IMR-90 (cell line): Measurements from ENCODE around the gene GARNL3. TPM values are rescaled to one million over a fixed set of nuclear protein-coding genes. Genes with fewer than 3 reads are reported as not detected.

Source experiments
- ATAC-seq: fragments of 200-7000 bp; cut with Tn5 transposase; 2 replicates; pipeline ENCODE4 v1.9.1; 2020; ENCODE audit warnings: low read depth, mild to moderate bottlenecking, moderate library complexity
- BruUV-seq: library from RNA; stranded (reverse); fragments of 400-500 nt; replicated peaks from 2 replicates; lab custom pipeline; 2021; lab: Mats Ljungman, UMichigan
- CTCF ChIA-PET: fragments of 300-600 bp; formaldehyde crosslinking; extraction: SDS; loops from one replicate; lab custom pipeline; 2021; ENCODE audit warnings: antibody characterized with exemption; lab: Yijun Ruan, JAX
- POLR2A ChIA-PET: fragments of 300-600 bp; sonication (Branson Sonifier 250); formaldehyde crosslinking; loops from one replicate; lab custom pipeline; 2022; ENCODE audit warnings: antibody characterized with exemption; ENCODE audit not compliant: unreplicated experiment; lab: Charles Lee
- DNase-seq: peaks from one replicate; pipeline ENCODE4 v3.0.0; 2013
- H2AFZ ChIP-seq: replicated peaks from 2 replicates; pipeline ENCODE3; 2013; ENCODE audit warnings: low read length, mild to moderate bottlenecking; ENCODE audit not compliant: poor library complexity
- H2AK5ac ChIP-seq: 2 replicates; pipeline ENCODE4 v1.6.1; 2013; ENCODE audit warnings: low read depth, low read length, inconsistent platforms
- H2AK9ac ChIP-seq: replicated peaks from 2 replicates; pipeline ENCODE3; 2013; ENCODE audit warnings: mild to moderate bottlenecking, low read depth, low read length, moderate library complexity; ENCODE audit not compliant: poor library complexity
- H2BK120ac ChIP-seq: 2 replicates; pipeline ENCODE4 v1.6.1; 2013; ENCODE audit warnings: low read depth, low read length, inconsistent platforms
- H2BK15ac ChIP-seq: 3 replicates; pipeline ENCODE4 v1.6.1; 2013; ENCODE audit warnings: low read depth, low read length, inconsistent platforms
- H2BK20ac ChIP-seq: 2 replicates; pipeline ENCODE4 v1.6.1; 2013; ENCODE audit warnings: low read depth, mild to moderate bottlenecking, inconsistent platforms, low read length, moderate library complexity
- H2BK5ac ChIP-seq: 2 replicates; pipeline ENCODE4 v1.6.1; 2013; ENCODE audit warnings: mild to moderate bottlenecking, low read depth, low read length, inconsistent platforms; ENCODE audit not compliant: poor library complexity, severe bottlenecking
- H3K14ac ChIP-seq: replicated peaks from 2 replicates; pipeline ENCODE4 v1.6.1; 2013; ENCODE audit warnings: low read depth, low read length, inconsistent platforms
- H3K18ac ChIP-seq: 2 replicates; pipeline ENCODE4 v1.6.1; 2013; ENCODE audit warnings: low read depth, low read length, control low read depth
- H3K23ac ChIP-seq: 2 replicates; pipeline ENCODE4 v1.6.1; 2013; ENCODE audit warnings: low read depth, low read length, inconsistent platforms
- H3K27ac ChIP-seq: 2 replicates; pipeline ENCODE4 v1.5.1; 2013; ENCODE audit warnings: mild to moderate bottlenecking, control low read depth, low read length; ENCODE audit not compliant: insufficient read depth
- H3K27me3 ChIP-seq: 2 replicates; pipeline ENCODE4 v1.6.1; 2013; ENCODE audit warnings: low read length; ENCODE audit not compliant: control insufficient read depth, insufficient read depth
- H3K36me3 ChIP-seq: 2 replicates; pipeline ENCODE4 v1.6.1; 2013; ENCODE audit warnings: low read length, mixed read lengths; ENCODE audit not compliant: control insufficient read depth, insufficient read depth
- H3K4ac ChIP-seq: 2 replicates; pipeline ENCODE4 v1.6.1; 2013; ENCODE audit warnings: low read depth, low read length, inconsistent platforms
- H3K4me1 ChIP-seq: 2 replicates; pipeline ENCODE4 v1.6.1; 2013; ENCODE audit warnings: low read length, mixed read lengths; ENCODE audit not compliant: control insufficient read depth, insufficient read depth
- H3K4me2 ChIP-seq: 2 replicates; pipeline ENCODE4 v1.6.1; 2013; ENCODE audit warnings: low read depth, mild to moderate bottlenecking, control low read depth, low read length, moderate library complexity
- H3K4me3 ChIP-seq: 2 replicates; pipeline ENCODE4 v1.5.1; 2013; ENCODE audit warnings: low read depth, mild to moderate bottlenecking, control low read depth, low read length, moderate library complexity; ENCODE audit not compliant: insufficient read depth
- H3K56ac ChIP-seq: 2 replicates; pipeline ENCODE4 v1.6.1; 2013; ENCODE audit warnings: low read length, inconsistent platforms; ENCODE audit not compliant: insufficient read depth; ENCODE audit errors: extremely low read depth
- H3K79me1 ChIP-seq, 2 experiments: 2 replicates each; pipeline ENCODE4 v1.6.1; 2013; ENCODE audit warnings: low read length in 2 of 2, inconsistent platforms in 1 of 2, low read depth in 1 of 2
- H3K9ac ChIP-seq: 2 replicates; pipeline ENCODE4 v1.6.1; 2013; ENCODE audit warnings: low read depth, low read length, control low read depth
- H3K9me1 ChIP-seq: 2 replicates; pipeline ENCODE4 v1.6.1; 2013; ENCODE audit warnings: low read length, inconsistent platforms; ENCODE audit not compliant: insufficient read depth
- H3K9me3 ChIP-seq: 2 replicates; pipeline ENCODE4 v1.6.1; 2013; ENCODE audit warnings: low read length; ENCODE audit not compliant: control insufficient read depth, insufficient read depth
- H4K20me1 ChIP-seq: 2 replicates; pipeline ENCODE4 v1.6.1; 2013; ENCODE audit warnings: low read length, inconsistent platforms; ENCODE audit not compliant: insufficient read depth
- H4K5ac ChIP-seq: 2 replicates; pipeline ENCODE4 v1.6.1; 2013; ENCODE audit warnings: mild to moderate bottlenecking, low read depth, low read length, control low read depth
- H4K8ac ChIP-seq, 2 experiments: 2 replicates each; pipeline ENCODE4 v1.6.1; 2013; ENCODE audit warnings: low read depth in 2 of 2, low read length in 2 of 2, control low read depth in 1 of 2, inconsistent platforms in 1 of 2
- H4K91ac ChIP-seq: 2 replicates; pipeline ENCODE4 v1.6.1; 2013; ENCODE audit warnings: low read depth, low read length, inconsistent platforms; ENCODE audit not compliant: insufficient read depth
- BHLHE40 ChIP-seq: fragments of 150-350 bp; IDR thresholded peaks from 2 replicates; pipeline ENCODE4 v1.6.1; 2016; ENCODE audit warnings: mild to moderate bottlenecking, low read depth, low read length
- CEBPB ChIP-seq: IDR thresholded peaks from 2 replicates; pipeline ENCODE4 v1.6.1; 2012; ENCODE audit warnings: low read depth, low read length, improper control_type of control experiment
- CHD1 ChIP-seq: IDR thresholded peaks from 2 replicates; pipeline ENCODE4 v1.6.1; 2012; ENCODE audit warnings: low read depth, low read length, improper control_type of control experiment
- FOS ChIP-seq: fragments of 150-350 bp; IDR thresholded peaks from 2 replicates; pipeline ENCODE4 v1.6.1; 2016; ENCODE audit warnings: low read depth, low read length
- MAFK ChIP-seq: IDR thresholded peaks from 2 replicates; pipeline ENCODE4 v1.6.1; 2012; ENCODE audit warnings: low read depth, low read length, improper control_type of control experiment
- MAZ ChIP-seq: IDR thresholded peaks from 2 replicates; pipeline ENCODE4 v1.6.1; 2012; ENCODE audit warnings: low read depth, mild to moderate bottlenecking, low read length, improper control_type of control experiment, moderate library complexity, borderline replicate concordance
- MXI1 ChIP-seq: IDR thresholded peaks from 2 replicates; pipeline ENCODE4 v1.6.1; 2012; ENCODE audit warnings: low read depth, mild to moderate bottlenecking, low read length, moderate library complexity, borderline replicate concordance
- NFE2L2 ChIP-seq: fragments of 150-350 bp; IDR thresholded peaks from 2 replicates; pipeline ENCODE4 v1.6.1; 2016; ENCODE audit warnings: low read depth, mild to moderate bottlenecking, low read length
- POLR2A ChIP-seq: IDR thresholded peaks from 2 replicates; pipeline ENCODE4 v1.6.1; 2012; ENCODE audit warnings: mild to moderate bottlenecking, low read depth, low read length
- RAD21 ChIP-seq: IDR thresholded peaks from 2 replicates; pipeline ENCODE4 v1.6.1; 2012; ENCODE audit warnings: low read length, improper control_type of control experiment
- RCOR1 ChIP-seq: IDR thresholded peaks from 2 replicates; pipeline ENCODE4 v1.6.1; 2012; ENCODE audit warnings: mild to moderate bottlenecking, low read length, improper control_type of control experiment; ENCODE audit not compliant: insufficient replicate concordance
- RFX5 ChIP-seq: IDR thresholded peaks from 2 replicates; pipeline ENCODE4 v1.8.0; 2012; ENCODE audit warnings: low read depth, mild to moderate bottlenecking, low read length, moderate library complexity
- SMC3 ChIP-seq: fragments of 150-350 bp; IDR thresholded peaks from 2 replicates; pipeline ENCODE4 v1.6.1; 2016; ENCODE audit warnings: low read depth, mild to moderate bottlenecking, antibody characterized with exemption, low read length, moderate library complexity
- WGBS, 2 experiments: methylation state at CpG; one replicate each; pipeline versions ENCODE4 v1.1.5 to v1.1.7; 2013; ENCODE audit warnings: missing lambda C conversion rate in 2 of 2; ENCODE audit not compliant: insufficient read length in 1 of 2; ENCODE audit errors: extremely low coverage in 2 of 2; 5-methylcytosine and 5-hydroxymethylcytosine counted together
- dilution Hi-C: fragments of 300-500 bp; cut with HindIII; formaldehyde crosslinking; loops from one replicate; pipeline ENCODE4 v1.14.3; 2018; ENCODE audit warnings: low sequenced_read_pairs; ENCODE audit not compliant: unreplicated experiment
- in situ Hi-C: fragments of 300-500 bp; cut with MboI; formaldehyde crosslinking; loops from 3 replicates; pipeline ENCODE4 v1.14.3; 2019; ENCODE audit warnings: low sequenced_read_pairs, inconsistent platforms, mixed read lengths
- intact Hi-C: fragments of 100-400 bp; cut with micrococcal nuclease; formaldehyde crosslinking; loops from 2 replicates; pipeline ENCODE4 v1.10.0; 2022
- polyA plus RNA-seq, 3 experiments: library from polyadenylated mRNA; depleted of rRNA; stranded (reverse); fragments of >200 nt; gene quantifications; 2 replicates each; pipeline ENCODE4 v1.2.3, GENCODE V29; 2012; ENCODE audit warnings: low replicate concordance in 1 of 3
- total RNA-seq: library from RNA; depleted of rRNA; stranded (reverse); fragments of >200 nt; gene quantifications from 2 replicates; pipeline ENCODE4 v1.2.3, GENCODE V29; 2012
- TF ChIP-seq, protein P1 (sequence below): fragments of 150-350 bp; IDR thresholded peaks from 2 replicates; pipeline ENCODE4 v1.6.1; 2017; ENCODE audit warnings: mild to moderate bottlenecking, antibody characterized with exemption, low read length, low read depth
- TF ChIP-seq, protein P2 (sequence below): fragments of 150-350 bp; IDR thresholded peaks from 2 replicates; pipeline ENCODE4 v1.6.1; 2016; ENCODE audit warnings: low read depth, mild to moderate bottlenecking, low read length, moderate library complexity, borderline replicate concordance
- TF ChIP-seq, protein P3 (sequence below): conservative IDR thresholded peaks from 2 replicates; pipeline ENCODE4 v1.5.1; 2012; ENCODE audit warnings: mild to moderate bottlenecking, low read depth, low read length, improper control_type of control experiment

The GARNL3 gene
- total and polyA plus RNA-seq, 2 of the 4 experiments (the other 2 are of a cell fraction): 1.9 to 5.0 TPM

DNA sequence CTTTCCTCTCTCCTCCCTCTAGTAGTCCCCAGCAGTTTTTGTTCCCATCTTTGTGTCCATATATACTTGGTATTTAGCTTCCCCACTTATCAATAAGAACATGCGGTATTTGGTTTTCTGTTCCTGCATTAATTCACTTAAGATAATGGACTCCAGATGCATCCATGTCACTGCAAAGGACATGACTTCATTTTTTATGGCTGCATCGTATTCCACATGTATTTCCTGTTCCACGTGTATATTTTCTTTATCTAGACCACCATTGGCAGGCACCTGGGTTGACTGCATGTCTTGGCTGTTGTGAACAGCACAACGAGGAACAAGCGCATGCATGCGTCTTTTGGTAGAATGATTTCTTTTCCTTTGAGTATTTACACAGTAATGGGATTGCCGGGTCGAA lies 165.8 kb downstream of the GARNL3 start:
- in situ Hi-C loops: no loop called here

More for the DNA sequence above, 165.8 kb downstream of the GARNL3 start:
- CTCF ChIA-PET: no interaction called here
- no peak overlapping the region for H2AK5ac ChIP-seq
- no peak overlapping the region for H3K56ac ChIP-seq
- H2BK15ac ChIP-seq: no peak overlapping the region
- peaks cover 27% of the 10 kb centered on the region for H3K36me3 ChIP-seq
- intact Hi-C loops: no loop called here
- no peak overlapping the region for H3K9ac ChIP-seq
- peaks cover 13% of the 10 kb centered on the region for H4K20me1 ChIP-seq
- dilution Hi-C loops: no loop called here
- no peak overlapping the region for H4K91ac ChIP-seq
- H4K5ac ChIP-seq: no peak overlapping the region
- H3K27me3 ChIP-seq: no peaks in the 10 kb centered on the region
- H3K23ac ChIP-seq: no peak overlapping the region
- WGBS, 2 experiments: 100% methylated on average over 1 of the region's 8 CpGs; no CpG with 5 or more reads in 1 of the 2 experiments
- no peak overlapping the region for H4K8ac ChIP-seq
- no peak overlapping the region for H3K27ac ChIP-seq
- H3K4me3 ChIP-seq: no peak overlapping the region
- H3K4me1 ChIP-seq: no peaks in the 10 kb centered on the region
- no peak overlapping the region for H2BK5ac ChIP-seq
- no peak overlapping the region for H3K18ac ChIP-seq
- no peak overlapping the region for H3K14ac ChIP-seq
- TF ChIP-seq POLR2A (no peak), RFX5 (no peak), RCOR1 (no peak), RAD21 (no peak), SMC3 (no peak), CHD1 (no peak), CEBPB (no peak), MAZ (no peak), NFE2L2 (no peak), MXI1 (no peak), BHLHE40 (no peak), FOS (no peak), MAFK (no peak)
- TF ChIP-seq, protein P1, sequence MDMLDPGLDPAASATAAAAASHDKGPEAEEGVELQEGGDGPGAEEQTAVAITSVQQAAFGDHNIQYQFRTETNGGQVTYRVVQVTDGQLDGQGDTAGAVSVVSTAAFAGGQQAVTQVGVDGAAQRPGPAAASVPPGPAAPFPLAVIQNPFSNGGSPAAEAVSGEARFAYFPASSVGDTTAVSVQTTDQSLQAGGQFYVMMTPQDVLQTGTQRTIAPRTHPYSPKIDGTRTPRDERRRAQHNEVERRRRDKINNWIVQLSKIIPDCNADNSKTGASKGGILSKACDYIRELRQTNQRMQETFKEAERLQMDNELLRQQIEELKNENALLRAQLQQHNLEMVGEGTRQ: no peak
- TF ChIP-seq, protein P2, sequence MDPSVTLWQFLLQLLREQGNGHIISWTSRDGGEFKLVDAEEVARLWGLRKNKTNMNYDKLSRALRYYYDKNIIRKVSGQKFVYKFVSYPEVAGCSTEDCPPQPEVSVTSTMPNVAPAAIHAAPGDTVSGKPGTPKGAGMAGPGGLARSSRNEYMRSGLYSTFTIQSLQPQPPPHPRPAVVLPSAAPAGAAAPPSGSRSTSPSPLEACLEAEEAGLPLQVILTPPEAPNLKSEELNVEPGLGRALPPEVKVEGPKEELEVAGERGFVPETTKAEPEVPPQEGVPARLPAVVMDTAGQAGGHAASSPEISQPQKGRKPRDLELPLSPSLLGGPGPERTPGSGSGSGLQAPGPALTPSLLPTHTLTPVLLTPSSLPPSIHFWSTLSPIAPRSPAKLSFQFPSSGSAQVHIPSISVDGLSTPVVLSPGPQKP: no peak
- TF ChIP-seq, protein P3, sequence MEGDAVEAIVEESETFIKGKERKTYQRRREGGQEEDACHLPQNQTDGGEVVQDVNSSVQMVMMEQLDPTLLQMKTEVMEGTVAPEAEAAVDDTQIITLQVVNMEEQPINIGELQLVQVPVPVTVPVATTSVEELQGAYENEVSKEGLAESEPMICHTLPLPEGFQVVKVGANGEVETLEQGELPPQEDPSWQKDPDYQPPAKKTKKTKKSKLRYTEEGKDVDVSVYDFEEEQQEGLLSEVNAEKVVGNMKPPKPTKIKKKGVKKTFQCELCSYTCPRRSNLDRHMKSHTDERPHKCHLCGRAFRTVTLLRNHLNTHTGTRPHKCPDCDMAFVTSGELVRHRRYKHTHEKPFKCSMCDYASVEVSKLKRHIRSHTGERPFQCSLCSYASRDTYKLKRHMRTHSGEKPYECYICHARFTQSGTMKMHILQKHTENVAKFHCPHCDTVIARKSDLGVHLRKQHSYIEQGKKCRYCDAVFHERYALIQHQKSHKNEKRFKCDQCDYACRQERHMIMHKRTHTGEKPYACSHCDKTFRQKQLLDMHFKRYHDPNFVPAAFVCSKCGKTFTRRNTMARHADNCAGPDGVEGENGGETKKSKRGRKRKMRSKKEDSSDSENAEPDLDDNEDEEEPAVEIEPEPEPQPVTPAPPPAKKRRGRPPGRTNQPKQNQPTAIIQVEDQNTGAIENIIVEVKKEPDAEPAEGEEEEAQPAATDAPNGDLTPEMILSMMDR: no peak
- H3K4ac ChIP-seq: no peak overlapping the region
- peaks cover 31 to 59% of the 10 kb centered on the region in 2 experiments; a peak in 3 of 4 replicates for H3K79me1 ChIP-seq
- POLR2A ChIA-PET: no interaction called here
- H3K9me3 ChIP-seq: no peaks in the 10 kb centered on the region
- ATAC-seq (no peak), DNase-seq (no peak)
- no peak overlapping the region for H2AK9ac ChIP-seq
- H3K9me1 ChIP-seq: peaks cover 5% of the 10 kb centered on the region; the same call in 1 of the 2 replicates
- H3K4me2 ChIP-seq: no peak overlapping the region
- no peak overlapping the region for H2BK20ac ChIP-seq
- no peak overlapping the region for H2AFZ ChIP-seq
- H2BK120ac ChIP-seq: no peak overlapping the region
- no TSS peak for BruUV-seq
